Head of caudate nucleus (tissue), 42 donors: Measurements from ENCODE around the gene PDHB.
"Not testable (repeated sequence)": the region's sequence is repeated elsewhere in the genome, so short reads cannot be mapped to it uniquely, and the experiment has no call there.

ENCODE experiments used
- DNase-seq, 42 donors: peaks; one replicate each; pipeline versions ENCODE4 v3.0.0 to v3.0.0-alpha.2; 2020 to 2021; ENCODE audit warnings: mixed read lengths in 7 of 42
- intact Hi-C: fragments of 100-400 bp; cut with DNase I; formaldehyde crosslinking; loops from one replicate; pipeline ENCODE4 v1.15.0; 2022

PDHB gene

GRCh38 chr3:58441514-58442450, 8.2 kb upstream of the PDHB start:
- no peak for DNase-seq
- intact Hi-C loops: no loop called here

- intact Hi-C loops, DNase-seq: not testable (repeated sequence)
Observed at GRCh38 chr3:58440996-58441355, 7.3 kb upstream of the PDHB start.

- DNase-seq, intact Hi-C loops: not testable (repeated sequence)
Observed at GRCh38 chr3:58437276-58437675, 3.6 kb upstream of the PDHB start.

GRCh38 chr3:58434990-58435389, 1.4 kb upstream of the PDHB start:
- intact Hi-C loops: loop anchor here (5.0 kb wide), 2 partner anchors 57 to 103 kb away; partner anchors contain the start of genes KCTD6 and PXK
- peak in 27 of 42 donors; percentile 23 to 82 (median 50) for DNase-seq

- intact Hi-C loops: loop anchor here (5.0 kb wide), 2 partner anchors 58 to 102 kb away; partner anchors contain the start of genes KCTD6 and PXK
- DNase-seq: no peak
Observed at GRCh38 chr3:58434511-58434910, 879 bp upstream of the PDHB start.

GRCh38 chr3:58434168-58434504, 504 bp upstream of the PDHB start:
- no peak for DNase-seq
- intact Hi-C loops: loop anchor here (5.0 kb wide), 2 partner anchors 58 to 102 kb away; partner anchors contain the start of genes KCTD6 and PXK

- no peak for DNase-seq
- intact Hi-C loops: loop anchor here (5.0 kb wide), 2 partner anchors 59 to 101 kb away; partner anchors contain the start of genes KCTD6 and PXK
Observed at GRCh38 chr3:58432905-58433304, 727 bp downstream of the PDHB start.

GRCh38 chr3:58429657-58430056, 4.0 kb downstream of the PDHB start:
- no peak for DNase-seq
- intact Hi-C loops: loop anchor here (5.0 kb wide), 2 partner anchors 63 to 97 kb away; partner anchors contain the start of genes KCTD6 and PXK

GRCh38 chr3:58427661-58428361, 5.8 kb downstream of the PDHB start:
- no peak for DNase-seq
- intact Hi-C loops: no loop called here

GRCh38 chr3:58425782-58426181, 7.8 kb downstream of the PDHB start:
- DNase-seq: no peak
- intact Hi-C loops: no loop called here

GRCh38 chr3:58424613-58425012, 9.0 kb downstream of the PDHB start:
- intact Hi-C loops: no loop called here
- no peak for DNase-seq

- intact Hi-C loops: no loop called here
- peak in 4 of 42 donors; percentile 23 to 48 (median 31) for DNase-seq
Observed at GRCh38 chr3:58422756-58423325, 10.8 kb downstream of the PDHB start.

GRCh38 chr3:58421004-58421403, 12.6 kb downstream of the PDHB start:
- DNase-seq: no peak
- intact Hi-C loops: no loop called here

- no peak for DNase-seq
- intact Hi-C loops: no loop called here
Observed at GRCh38 chr3:58419780-58420507, 13.7 kb downstream of the PDHB start.

GRCh38 chr3:58418227-58418626, 15.4 kb downstream of the PDHB start:
- intact Hi-C loops: no loop called here
- no peak for DNase-seq

- intact Hi-C loops: no loop called here
- no peak for DNase-seq
Observed at GRCh38 chr3:58417075-58417474, 16.6 kb downstream of the PDHB start.

GRCh38 chr3:58416191-58416590, 17.4 kb downstream of the PDHB start:
- DNase-seq: peak in 1 of 42 donors; percentile 31
- intact Hi-C loops: no loop called here

- peak in 28 of 42 donors; percentile 23 to 84 (median 48) for DNase-seq
- intact Hi-C loops: loop anchor here (5.0 kb wide), 1 partner anchor 82 kb away; the partner anchor contains the start of gene PXK
Observed at GRCh38 chr3:58414538-58415197, 19.0 kb downstream of the PDHB start.
